ENCODE data around the gene ASPM. TPM values are rescaled to one million over a fixed set of nuclear protein-coding genes. Genes with fewer than 3 reads are reported as not detected.

The ASPM gene
- total RNA-seq, 1 donor from 2014 or later: 3.7 TPM

DNA sequence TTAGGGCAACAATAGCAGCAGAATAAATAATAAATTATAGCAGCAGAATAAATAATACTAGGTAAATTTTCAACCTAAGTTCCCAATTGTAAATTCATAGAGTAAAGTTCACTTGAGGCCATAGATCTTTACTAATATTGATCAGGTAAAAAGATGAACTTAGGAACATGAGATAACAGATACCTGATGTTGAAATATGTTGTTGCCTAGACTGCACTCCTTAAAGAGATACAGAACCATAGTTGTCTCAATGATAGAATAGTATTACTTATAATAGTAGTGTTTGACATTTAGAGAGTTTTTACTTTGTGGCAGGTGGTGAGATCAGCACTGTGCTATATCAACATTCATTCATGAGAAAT is 79.0 kb downstream of the ASPM start:
- Histone ChIP-seq H3K4me3 (ENCODE audit: low read depth, low read length) (no peak overlapping the region), H3K27me3 (ENCODE audit: control insufficient read depth, insufficient read depth, low read length) (no peaks in the 10 kb centered on the region), H3K36me3 (ENCODE audit: control insufficient read depth, insufficient read depth, low read length) (no peaks in the 10 kb centered on the region)
- no peak for DNase-seq (ENCODE audit: low read depth)
- TF ChIP-seq, protein P1, sequence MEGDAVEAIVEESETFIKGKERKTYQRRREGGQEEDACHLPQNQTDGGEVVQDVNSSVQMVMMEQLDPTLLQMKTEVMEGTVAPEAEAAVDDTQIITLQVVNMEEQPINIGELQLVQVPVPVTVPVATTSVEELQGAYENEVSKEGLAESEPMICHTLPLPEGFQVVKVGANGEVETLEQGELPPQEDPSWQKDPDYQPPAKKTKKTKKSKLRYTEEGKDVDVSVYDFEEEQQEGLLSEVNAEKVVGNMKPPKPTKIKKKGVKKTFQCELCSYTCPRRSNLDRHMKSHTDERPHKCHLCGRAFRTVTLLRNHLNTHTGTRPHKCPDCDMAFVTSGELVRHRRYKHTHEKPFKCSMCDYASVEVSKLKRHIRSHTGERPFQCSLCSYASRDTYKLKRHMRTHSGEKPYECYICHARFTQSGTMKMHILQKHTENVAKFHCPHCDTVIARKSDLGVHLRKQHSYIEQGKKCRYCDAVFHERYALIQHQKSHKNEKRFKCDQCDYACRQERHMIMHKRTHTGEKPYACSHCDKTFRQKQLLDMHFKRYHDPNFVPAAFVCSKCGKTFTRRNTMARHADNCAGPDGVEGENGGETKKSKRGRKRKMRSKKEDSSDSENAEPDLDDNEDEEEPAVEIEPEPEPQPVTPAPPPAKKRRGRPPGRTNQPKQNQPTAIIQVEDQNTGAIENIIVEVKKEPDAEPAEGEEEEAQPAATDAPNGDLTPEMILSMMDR (IDR thresholded peaks at IDR 0.05; ENCODE audit: insufficient read depth, low read length, poor library complexity, severe bottlenecking): no peak

DNA sequence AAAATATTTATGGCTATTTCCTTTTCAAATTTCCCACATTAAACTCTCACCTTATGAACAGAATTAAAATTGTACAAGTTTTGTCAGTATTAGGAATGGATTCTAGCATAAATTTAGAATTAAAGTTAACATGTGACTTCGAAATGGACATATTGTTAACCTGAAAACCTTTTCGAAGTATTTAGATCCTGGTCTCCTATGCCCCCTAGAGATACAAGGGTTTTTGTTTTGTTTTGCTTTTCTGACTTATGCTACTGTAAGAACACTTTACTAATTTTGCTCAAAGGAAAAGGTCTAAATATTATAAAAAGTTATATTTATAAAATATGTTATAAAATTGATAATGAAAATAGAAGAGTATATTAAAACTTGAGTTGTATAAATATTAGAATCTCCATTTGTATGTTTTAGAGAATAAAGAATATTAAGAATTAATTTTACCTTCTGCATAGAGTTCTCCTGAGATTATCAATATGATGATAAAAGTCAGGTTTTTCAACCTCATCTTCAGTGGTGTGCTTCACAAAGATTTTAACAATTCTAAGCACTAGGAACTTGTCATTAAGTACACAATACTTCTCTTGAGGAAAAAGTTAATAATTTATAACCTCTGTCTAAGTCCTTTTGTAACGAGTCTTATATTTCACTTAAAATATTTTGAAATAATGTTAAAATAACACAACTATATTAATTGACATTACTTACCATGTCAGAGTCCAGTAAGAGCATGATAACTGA is 79.6 kb downstream of the ASPM start, which contains the start of gene F13B:
Gene F13B, minus strand, starts transcription at position 542 of the 738 bp plus-strand sequence. Its CDS starts 37 bp downstream, at position 505.
- Histone ChIP-seq H3K4me3 (ENCODE audit: low read depth, low read length) (no peak within 1 kb of the TSS), H3K27me3 (ENCODE audit: control insufficient read depth, insufficient read depth, low read length) (no peaks in the 10 kb centered on the region), H3K36me3 (ENCODE audit: control insufficient read depth, insufficient read depth, low read length) (no peaks in the 10 kb centered on the region)
- TF ChIP-seq, protein P1 (IDR thresholded peaks at IDR 0.05; ENCODE audit: insufficient read depth, low read length, poor library complexity, severe bottlenecking): no peak
- DNase-seq (ENCODE audit: low read depth): no peak

DNA sequence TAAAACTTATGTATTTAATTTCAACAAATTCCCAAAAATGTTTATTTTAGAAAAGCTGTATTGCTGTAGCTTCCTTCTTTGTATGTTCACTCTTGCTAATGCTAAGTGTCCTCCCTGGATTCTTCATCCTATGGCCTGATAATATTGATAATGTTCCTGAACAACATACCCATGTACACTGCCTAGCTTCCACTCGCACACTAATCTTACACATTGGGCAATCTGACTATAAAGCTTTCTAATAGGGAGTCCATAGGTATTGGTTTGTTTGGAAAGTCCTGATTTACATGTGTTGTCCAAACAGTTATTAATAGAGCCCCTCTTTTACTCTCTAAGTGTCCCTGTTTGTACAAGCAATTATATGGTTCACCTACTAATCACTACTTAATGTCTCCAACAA is 80.2 kb downstream of the ASPM start:
- TF ChIP-seq, protein P1 (IDR thresholded peaks at IDR 0.05; ENCODE audit: insufficient read depth, low read length, poor library complexity, severe bottlenecking): no peak
- H3K4me3 ChIP-seq (ENCODE audit: low read depth, low read length): no peak overlapping the region
- DNase-seq (ENCODE audit: low read depth): no peak
- H3K36me3 ChIP-seq (ENCODE audit: control insufficient read depth, insufficient read depth, low read length): no peaks in the 10 kb centered on the region
- no peaks in the 10 kb centered on the region for H3K27me3 ChIP-seq (ENCODE audit: control insufficient read depth, insufficient read depth, low read length)

DNA sequence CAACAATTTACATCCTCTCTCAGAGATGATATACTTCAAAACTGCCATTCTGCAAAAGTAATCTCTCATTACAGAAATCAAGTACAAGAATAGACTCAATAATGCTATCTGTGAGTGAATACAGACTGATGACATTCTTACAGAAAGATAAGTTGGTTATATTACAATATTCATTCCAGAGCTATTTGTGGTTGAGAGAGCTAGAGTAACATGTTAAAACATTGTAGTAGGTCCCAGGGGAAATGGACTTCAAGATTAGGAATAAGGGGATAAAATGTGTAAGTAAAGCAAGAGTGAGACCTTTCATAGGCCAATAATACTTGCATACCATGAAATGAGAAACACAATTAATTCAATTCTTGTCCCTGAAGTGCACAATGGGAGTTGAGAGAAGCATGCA is 80.9 kb downstream of the ASPM start:
- no peak for DNase-seq (ENCODE audit: low read depth)
- Histone ChIP-seq H3K4me3 (ENCODE audit: low read depth, low read length) (no peak overlapping the region), H3K36me3 (ENCODE audit: control insufficient read depth, insufficient read depth, low read length) (no peaks in the 10 kb centered on the region), H3K27me3 (ENCODE audit: control insufficient read depth, insufficient read depth, low read length) (no peaks in the 10 kb centered on the region)
- TF ChIP-seq, protein P1 (IDR thresholded peaks at IDR 0.05; ENCODE audit: insufficient read depth, low read length, poor library complexity, severe bottlenecking): no peak

DNA sequence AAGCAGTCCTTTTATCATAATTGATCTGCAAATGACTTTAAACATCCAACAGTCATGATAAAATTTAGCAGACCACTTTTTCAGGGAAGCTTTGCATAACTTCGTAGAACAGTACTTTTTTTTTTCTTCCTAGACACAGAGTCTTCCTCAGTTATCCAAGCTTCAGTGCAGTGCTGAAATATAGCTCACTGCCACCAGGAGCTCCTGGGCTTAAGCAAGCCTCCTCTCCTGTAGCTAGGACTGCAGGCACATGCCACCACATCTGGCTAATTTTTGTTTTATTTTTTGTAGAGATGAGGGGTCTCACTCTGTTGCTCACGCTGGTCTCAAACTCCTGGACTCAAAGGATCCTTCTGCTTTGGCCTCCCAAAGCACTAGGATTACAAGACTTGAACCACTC is 83.3 kb downstream of the ASPM start:
- Histone ChIP-seq H3K4me3 (ENCODE audit: low read depth, low read length) (no peak overlapping the region), H3K27me3 (ENCODE audit: control insufficient read depth, insufficient read depth, low read length) (no peaks in the 10 kb centered on the region), H3K36me3 (ENCODE audit: control insufficient read depth, insufficient read depth, low read length) (no peaks in the 10 kb centered on the region)
- DNase-seq (ENCODE audit: low read depth): no peak
- TF ChIP-seq, protein P1 (IDR thresholded peaks at IDR 0.05; ENCODE audit: insufficient read depth, low read length, poor library complexity, severe bottlenecking): no peak

DNA sequence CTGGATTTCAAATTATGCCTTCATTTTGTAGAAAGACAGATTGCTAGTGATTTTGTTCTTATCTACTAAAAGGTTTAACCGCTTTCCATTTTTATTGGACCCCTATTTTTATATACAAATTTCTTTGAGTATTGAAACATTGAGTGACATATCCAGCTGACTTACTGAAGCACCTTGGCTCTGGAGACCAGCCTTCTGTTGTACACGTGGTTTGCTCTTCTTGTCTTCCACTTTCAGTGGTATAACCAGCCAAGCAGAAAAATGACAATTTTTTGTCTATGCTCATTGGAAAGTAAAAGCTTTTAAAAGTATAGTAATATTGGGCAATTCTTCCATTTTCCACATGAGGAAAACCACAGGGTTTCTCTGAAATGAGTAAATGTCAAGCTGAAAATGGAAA is 83.8 kb downstream of the ASPM start:
- TF ChIP-seq, protein P1 (IDR thresholded peaks at IDR 0.05; ENCODE audit: insufficient read depth, low read length, poor library complexity, severe bottlenecking): no peak
- H3K36me3 ChIP-seq (ENCODE audit: control insufficient read depth, insufficient read depth, low read length): no peaks in the 10 kb centered on the region
- no peak overlapping the region for H3K4me3 ChIP-seq (ENCODE audit: low read depth, low read length)
- DNase-seq (ENCODE audit: low read depth): no peak
- H3K27me3 ChIP-seq (ENCODE audit: control insufficient read depth, insufficient read depth, low read length): no peaks in the 10 kb centered on the region

All from kidney epithelial cell (primary cell).